HL-60/S4 treated with retinoic acid at 250 ng/mL for 4 days and 3 days (cell line): ENCODE data around the gene CCDC38.
"Not testable (repeated sequence)": the region's sequence is repeated elsewhere in the genome, so short reads cannot be mapped to it uniquely, and the experiment has no call there.

Experiments used
- in situ Hi-C: fragments of 300-500 bp; cut with MboI; formaldehyde crosslinking; loops from 2 replicates; pipeline ENCODE4 v1.7.0; 2022; ENCODE audit warnings: low sequenced_read_pairs

CCDC38 gene

DNA sequence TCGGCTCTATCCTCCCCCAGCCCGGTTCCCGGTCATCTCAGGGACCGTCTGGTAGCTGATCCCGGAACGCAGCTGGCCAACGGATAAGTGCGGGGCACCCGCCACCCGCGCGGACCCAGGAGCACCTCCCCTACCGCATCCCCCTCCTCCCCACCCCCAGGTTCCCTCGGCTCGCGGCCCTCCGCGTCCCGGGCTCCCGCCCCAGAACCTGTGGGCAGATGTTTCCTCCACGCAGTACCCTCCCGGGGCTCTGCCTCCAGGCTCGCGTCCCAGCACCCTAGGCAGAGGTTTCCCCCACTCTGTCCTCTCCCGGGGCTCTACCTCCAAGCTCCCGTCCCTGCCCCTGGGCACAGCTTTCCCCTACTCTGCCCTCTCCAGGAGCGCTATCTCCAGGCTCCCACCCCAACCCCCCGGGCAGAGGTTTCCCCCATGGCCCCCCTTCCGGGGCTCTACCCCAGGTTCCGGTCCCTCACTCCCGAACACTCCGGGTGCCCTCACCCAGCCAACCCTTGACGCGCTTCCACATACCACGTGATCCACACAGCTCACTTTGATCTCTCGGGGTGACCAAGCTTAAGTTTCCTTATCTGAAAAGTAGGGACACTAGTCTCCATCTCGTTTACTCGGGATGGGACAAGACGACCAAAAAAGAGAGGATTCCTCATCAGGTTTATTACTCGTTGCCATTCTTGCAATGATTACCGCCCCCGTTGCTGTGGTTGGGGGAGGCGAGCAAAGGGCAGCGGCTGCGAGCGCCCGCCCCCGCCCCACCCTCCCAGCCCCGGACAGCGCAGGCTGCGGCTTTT lies at the start of gene CCDC38:
CCDC38 (minus strand) TSS at position 91 of the 806 bp plus-strand sequence. CDS start 6,105 bp downstream, outside the sequence.
- in situ Hi-C loops, result no loop called here

DNA sequence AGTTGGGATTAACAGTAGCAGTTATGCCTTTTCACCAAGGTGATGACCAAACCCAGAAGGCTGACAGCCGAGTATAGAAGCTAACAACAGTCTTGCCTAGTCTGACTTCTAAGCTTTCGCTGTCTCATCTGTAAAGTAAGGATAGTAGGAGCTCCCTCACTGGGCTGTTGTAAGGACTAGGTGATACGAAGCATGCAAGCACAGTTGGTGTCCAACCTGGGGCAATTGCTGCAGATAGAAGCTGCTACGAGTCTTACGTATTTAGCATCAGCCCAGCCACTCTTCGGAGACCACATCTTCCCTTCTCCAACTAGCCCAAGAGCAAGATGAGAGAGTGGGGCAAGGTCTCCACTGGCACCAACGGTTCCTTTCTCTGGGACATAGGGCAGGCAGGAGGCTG lies 47.7 kb upstream of the CCDC38 start:
- in situ Hi-C loops, result no loop called here

DNA sequence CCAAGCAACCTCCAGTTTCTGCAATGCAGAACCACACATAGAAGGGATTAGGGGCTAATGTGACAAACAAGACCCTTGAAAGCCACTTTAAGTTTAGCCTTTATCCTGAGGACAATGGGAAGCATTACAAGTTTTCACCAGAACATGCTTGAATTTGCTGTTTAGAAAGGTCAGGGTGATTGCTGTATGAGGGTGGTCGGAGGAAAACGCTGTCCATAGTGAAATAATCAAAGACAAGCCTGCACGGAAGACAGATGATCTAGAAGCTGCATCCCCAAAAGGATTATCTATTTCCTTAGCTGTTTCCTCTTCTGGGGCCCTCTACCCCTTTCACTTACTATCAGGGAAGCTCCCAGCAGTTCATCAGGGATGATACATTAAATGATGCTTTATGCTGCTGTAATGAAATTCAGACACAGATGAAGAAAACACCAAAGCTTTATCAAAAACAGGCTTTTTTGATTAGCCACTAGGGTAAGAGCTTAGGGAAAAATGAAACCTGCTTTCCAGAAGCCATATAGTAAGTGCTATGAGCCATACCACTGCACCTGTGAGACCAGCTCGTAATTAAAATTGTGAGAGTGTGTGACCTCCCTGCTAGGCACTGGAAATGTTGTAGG lies 47.2 kb upstream of the CCDC38 start:
- in situ Hi-C loops, result no loop called here

DNA sequence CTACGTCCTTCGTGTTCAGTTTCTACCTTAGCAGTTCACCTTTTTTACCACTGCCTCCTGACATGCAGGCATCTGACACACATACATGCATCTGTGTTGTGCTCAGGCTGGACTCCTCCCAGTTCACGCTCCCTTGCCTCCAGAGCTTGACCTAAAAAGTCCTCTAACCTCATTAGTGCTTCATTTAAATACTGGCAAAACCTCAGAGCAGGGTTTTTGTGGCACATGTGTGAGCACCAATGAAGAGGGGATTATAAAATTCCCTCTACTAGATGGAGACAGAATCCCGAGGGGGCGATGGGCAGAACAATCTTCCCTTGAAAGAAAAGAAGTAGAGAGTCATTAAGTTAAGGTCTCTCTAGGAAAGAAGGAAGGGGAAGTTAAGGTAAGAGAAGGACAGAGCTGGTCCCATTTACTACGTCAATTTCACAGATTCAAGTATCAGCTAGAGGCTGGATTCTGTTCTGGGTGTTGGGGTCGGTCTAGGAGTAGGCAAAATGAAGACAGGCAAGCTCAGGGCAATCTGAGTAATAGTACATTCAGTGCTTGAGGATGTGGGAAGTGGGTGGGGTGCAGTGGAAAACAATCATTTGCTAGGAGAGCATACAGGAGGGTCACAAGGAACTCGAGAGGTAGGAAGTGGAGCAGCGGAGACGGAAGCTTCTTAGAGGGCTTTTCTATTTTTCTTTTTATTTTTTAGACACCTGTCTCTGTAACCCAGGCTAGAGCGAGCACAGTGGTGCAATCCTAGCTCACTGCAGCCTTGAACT lies 46.3 kb upstream of the CCDC38 start:
- in situ Hi-C loops, result no loop called here

DNA sequence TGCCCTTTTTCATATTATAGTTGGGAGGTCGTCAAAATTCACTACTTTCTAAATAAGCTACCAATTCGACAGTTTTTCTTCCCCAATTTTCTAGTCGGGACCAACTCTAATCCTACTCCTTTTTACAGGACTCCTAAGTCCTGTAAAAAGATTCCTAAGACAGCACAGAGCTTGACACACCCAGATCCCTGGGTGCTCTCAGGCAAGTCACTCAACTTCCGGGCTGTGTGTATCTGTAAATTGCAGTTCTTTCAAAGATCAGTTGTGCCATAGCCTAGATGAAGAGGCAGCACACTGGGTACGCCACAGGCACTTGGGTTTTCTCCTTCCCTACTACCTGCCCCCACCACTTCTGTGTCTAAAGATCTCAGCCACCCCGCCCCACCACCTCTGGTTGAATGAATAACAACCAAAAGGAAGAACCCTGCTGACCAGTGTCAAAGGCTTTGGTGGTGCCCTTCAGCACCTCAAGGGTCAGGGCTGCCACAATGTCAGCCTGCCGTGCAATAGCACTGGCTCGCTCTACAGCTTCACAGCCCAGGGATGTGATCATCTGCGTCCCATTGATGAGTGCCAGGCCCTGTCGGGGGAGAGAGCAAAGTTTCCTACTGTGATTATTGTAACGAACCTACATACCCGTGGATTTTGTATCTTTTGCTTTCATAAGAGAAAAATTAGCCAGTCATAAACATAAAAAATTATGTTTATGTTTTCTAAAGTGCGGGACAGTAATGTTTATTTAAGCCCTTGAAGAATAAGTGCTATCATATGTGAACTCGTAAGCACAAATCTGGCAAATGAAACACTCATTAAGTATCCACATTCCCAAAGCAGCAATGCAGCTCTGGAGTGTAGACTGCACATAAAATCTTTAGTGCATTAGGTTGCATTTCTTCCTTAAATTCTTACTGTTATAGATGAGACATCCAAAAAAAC lies 44.5 kb upstream of the CCDC38 start:
- in situ Hi-C loops, result no loop called here

DNA sequence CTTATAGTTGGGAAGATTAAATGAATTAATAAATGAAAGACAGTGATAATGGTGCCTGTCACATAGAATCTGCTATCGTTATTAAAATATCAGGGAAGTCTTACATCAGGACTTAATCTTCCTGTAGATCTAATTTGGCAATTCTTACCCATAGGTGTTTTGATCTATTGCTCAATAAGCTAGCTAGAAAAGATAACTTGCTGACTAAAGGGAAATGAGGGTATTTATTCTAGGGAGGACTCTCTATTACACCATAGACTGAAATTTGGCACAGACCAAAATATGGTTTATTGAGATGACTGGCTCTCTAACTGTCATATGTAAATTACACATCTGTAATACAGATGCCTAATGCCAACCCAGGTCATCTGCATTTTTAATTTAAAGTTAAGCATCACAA lies 42.3 kb upstream of the CCDC38 start:
- in situ Hi-C loops, result no loop called here

DNA sequence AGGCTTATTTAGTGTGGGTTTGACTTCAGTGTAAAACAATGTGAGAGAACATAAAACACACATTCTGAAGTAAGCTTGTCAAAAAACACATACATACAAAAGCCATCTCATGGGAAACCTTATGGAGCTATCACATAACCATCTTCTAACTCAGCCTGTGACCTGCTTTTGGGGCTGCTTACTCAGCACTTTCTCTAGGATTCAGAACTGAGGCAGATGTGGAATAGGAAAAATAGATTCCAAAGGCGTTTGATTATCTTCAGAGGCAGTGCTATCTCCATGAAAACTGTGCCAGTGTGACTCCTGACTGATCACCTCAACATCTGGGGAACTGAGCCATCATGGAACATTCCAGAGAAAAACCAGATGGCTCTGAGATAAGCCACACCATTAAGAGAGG lies 40.2 kb upstream of the CCDC38 start:
- in situ Hi-C loops, result no loop called here

DNA sequence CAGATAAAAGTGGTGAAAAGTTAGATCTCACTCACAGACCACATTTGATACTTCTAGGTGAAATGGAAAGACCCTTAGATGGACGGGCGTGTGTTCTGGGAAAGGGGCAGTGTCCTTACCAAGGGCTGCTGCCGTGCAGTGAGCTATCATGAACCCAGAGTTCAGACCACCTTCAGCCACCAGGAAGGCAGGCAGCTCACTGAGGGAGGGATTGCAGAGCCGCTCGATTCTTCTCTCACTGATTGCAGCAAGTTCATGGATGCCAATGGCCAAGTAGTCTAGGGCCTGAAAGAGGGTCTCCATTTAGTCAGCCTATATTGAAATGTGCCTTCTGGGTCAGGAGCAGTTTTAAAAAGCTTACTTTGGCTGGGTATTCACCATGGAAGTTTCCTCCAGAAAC lies 38.0 kb upstream of the CCDC38 start:
- in situ Hi-C loops, result no loop called here

DNA sequence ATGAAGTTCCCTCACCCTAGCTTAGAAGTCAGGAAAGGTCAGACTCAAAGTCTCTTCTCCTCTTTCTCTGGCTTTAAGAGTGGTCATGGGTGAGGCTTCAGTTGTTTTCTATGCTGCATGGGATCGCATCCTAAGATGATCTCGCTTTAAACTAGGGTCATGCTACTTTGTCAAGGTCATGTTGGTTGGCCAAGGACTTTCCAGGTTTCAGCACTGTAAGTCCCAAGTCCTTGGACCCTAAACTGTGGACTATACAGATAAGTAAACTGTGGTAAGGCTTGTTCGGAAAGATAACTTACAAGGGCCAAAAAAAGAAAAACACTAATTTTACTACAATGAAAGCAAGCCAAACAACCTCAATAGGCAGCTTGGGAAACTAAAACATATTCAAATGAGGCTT lies 36.4 kb upstream of the CCDC38 start:
- in situ Hi-C loops, result no loop called here

DNA sequence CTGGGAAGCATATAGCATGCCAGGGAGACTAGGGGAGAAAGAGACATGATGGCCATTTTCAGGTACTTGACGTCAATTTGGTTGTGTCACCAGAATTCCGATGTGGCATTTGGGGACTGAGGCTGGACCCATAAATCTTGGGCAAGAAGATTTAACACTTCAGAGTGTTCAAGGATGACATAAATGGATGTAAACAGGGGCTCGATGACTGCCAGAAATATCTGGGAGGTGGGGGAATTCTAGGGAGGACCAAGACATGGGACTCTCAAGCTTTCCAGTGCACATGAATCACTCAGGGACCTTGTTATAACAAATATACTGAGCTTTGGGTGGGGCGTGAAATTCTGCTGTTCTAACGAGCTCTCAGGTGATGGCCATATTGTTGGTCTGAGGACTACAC lies 35.9 kb upstream of the CCDC38 start:
- in situ Hi-C loops, result no loop called here

DNA sequence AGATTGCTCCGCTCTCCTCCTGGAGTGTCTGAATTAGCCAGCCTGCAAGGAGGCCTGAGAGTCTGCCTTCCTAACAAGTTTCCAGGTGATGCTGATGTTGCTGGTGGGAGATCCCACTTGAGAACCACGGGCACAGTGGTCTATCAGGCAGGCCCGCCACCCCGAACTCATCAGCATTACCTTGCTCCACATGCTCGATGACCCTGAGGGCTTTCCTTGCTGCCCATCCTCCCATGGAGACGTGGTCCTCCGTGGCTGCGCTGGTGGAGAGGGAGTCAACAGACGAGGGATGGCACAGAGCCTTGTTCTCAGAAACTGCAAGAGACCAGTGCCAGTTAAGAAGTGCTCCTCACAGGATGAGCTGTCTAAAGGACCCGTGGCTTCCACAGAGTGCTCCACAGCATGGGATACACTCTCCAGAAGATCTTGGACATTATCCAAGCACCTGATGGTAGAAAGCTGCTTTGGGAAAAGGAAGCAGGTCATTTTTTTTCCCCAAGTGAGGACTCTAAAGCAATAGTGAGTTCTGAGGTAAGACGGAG lies 35.4 kb upstream of the CCDC38 start:
- in situ Hi-C loops, result no loop called here

DNA sequence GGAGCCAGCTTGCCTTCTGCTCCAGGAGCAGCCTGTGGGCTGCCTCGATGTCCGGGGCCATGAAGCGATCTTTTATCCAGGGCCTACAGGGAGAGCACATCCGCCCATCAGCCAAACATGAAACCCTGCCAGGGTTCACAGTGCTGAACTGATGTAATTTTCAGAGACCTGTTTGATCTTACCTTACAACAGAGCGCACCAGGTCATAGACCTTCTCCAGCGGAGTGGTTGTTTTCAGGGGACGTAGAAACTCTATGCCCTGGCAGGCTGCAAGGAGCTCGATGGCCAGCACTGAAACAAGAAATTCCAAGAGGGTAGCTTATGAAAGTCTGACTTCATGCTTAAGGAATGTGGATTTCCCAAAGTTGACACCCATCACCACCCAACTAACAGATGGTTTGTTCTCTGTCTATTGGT lies 34.0 kb upstream of the CCDC38 start:
- in situ Hi-C loops, result no loop called here

DNA sequence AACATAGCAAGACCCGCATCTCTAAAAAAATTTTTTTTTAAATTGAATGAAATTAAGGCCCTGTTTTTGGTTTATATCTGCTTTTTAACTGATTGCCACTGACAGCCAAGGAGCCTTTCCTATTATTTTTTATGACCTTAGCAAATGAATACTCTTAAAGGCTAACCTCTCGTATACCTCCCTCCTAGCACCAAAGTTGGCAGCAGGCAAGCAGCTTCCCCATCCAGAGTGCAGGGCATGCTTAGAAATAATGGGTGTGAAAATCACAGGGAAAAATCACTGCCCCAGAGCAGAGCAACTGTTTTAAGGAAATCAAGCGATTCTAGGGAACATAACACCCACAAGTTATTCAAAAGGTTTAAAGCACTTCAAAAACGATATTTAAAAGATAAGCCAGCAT lies 33.1 kb upstream of the CCDC38 start:
- in situ Hi-C loops, result no loop called here

DNA sequence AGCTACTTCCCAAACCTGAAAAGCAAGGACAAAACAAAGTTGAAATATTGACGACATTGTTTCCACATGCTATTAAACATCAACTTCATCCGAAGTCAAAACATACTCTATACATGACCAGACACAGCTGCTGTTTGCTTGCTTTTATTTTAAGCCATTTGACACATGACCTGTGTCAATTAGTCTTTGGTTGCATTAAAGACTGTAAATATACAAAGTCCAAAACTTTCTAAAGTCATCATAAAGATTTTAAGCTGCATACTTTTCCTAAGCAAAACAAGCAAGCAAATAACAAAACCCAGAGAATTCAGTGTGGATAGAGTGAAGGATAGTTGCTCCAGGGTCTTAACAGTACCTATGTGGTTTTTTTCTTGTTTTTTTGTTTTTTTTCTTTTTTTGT lies 31.9 kb upstream of the CCDC38 start:
- in situ Hi-C loops, result no loop called here

DNA sequence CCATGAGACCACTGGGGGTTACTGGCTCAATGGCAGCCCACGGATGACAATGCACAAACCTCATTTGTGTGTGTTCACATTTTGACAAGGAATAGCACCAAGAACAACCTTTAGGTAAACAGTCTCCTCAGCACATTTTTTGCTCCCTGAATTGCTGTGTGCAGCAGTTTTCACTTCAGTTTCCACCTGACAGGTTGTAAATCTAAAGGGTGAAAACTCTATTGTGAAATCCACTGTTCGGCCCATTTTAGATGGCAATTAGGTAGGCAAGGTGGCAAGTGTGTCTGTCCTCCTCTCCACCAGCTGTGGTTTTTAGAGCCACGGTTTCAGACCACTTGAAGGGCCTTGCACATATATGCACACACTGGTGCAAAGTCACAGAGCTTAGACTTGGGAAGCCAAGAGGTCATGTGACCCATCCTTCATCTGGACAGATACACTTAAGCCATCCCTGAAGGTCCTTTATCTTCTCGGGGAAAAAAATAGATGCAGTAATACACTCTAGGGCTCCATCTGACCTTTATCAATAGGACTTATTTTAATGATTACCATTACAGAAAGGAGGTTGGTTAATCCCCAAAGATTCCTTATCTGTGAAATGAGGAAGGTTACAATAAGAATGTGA lies 30.5 kb upstream of the CCDC38 start:
- in situ Hi-C loops, result no loop called here

DNA sequence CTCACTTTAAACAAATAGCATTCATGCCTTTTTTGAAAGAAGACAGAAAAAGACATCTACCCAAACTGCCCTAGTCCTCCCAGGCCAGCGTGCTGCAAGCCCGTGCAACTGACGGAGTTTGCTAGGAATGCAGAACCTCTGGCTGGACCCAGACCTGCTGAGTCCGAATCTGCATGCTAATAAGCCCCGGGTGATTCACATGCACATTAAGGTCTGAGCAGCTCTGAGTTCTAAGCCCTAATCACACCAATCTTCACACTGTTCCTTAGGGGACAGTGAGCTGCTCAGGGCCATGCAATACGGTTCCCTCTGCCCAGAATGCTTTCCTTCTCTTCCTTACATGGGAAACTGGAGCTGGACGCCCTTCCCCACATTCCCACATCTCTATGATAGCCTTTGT lies 28.5 kb upstream of the CCDC38 start:
- in situ Hi-C loops, result no loop called here

DNA sequence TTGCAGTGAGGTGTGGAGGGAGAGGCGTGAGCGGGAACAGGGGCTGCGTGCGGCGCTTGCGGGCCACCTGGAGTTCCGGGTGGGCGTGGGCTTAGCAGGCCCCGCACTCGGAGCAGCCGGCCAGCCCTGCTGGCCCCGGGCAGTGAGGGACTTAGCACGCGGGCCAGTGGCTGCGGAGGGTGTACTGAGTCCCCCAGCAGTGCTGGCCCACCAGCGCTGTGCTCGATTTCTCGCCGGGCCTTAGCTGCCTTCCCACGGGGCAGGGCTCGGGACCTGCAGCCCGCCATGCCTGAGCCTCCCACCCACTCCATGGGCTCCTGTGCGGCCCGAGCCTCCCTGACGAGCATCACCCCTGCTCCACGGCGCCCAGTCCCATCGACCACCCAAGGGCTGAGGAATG lies 26.7 kb upstream of the CCDC38 start:
- in situ Hi-C loops, result not testable (repeated sequence)

DNA sequence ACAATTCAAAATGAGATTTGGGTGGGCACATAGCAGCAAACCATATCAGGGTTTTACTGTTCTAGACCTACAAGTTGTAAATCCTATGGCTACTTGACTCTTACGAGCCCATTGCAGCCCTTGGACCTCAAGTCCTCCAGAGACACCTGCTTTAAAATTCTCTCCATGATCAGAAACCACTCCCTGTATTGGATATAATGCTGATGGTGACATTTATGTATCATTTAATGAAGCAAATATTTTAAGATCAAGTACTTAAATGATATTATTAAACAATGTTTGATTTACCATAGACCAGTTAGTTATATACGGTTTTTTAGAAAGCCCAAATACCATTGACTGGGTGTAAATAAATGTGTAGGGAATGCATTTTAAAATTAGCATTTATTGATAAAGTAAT lies 24.9 kb upstream of the CCDC38 start:
- in situ Hi-C loops, result no loop called here

DNA sequence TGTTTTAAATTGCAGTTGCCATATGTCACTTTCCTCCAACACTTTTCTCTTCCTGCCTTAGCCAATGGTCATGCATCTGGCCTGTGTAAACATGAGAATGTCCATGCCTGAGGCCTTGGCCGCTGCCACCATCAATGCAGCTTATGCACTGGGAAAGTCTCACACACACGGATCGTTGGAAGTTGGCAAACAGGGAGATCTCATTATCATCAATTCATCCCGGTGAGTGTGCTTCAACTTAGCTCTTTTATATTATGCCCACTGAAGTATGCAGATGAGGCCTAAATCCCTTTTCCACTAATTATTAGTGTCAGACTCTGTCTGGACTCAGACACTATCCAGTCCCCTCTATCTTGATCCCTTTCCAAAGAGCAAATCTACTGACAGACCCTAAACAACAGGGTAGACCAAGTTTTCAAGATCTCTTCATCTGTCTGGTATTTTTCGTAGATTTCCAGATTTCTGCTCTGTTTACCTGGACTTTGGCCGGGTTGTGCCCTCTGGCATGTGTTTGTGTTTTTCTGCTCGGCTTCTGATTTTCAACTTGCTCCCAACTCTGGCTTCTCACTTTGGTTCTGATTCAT lies 24.0 kb upstream of the CCDC38 start:
- in situ Hi-C loops, result no loop called here

DNA sequence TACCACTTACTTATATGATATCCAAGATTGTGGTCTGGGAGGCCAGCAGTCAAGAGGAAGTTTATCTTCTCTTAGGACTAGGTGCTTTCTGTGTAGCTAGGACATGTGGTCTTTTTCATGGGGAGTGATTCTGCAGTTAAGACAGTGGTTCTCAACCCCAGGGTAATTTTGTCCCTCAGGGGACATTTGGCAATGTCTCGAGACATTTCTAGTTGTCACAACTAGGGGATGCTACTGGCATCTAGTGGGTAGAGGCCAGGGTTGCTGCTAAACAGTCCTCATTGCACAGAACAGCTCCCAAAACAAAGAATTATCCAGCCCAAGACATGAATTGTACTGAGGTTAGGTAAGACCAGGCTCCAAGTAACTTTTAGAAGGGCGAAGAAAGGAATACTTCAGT lies 20.7 kb upstream of the CCDC38 start:
- in situ Hi-C loops, result no loop called here
